CD8-positive, alpha-beta memory T cell (primary cell): ENCODE data around the gene PRR19. TPM values are rescaled to one million over a fixed set of nuclear protein-coding genes. Genes with fewer than 3 reads are reported as not detected.
A peak's percentile ranks its signal among the peaks of the same experiment; 100 is the strongest.

Source experiments
- CTCF ChIA-PET: fragments of 350-600 bp; sonication (Branson Sonifier 250); formaldehyde crosslinking; loops from one replicate; lab custom pipeline; 2021; ENCODE audit warnings: antibody characterized with exemption; lab: Charles Lee
- POLR2A ChIA-PET: fragments of 350-600 bp; sonication (Branson Sonifier 250); formaldehyde crosslinking; loops from one replicate; lab custom pipeline; 2021; ENCODE audit warnings: antibody characterized with exemption; lab: Charles Lee
- DNase-seq, 5 donors: peaks; one replicate each; pipeline versions ENCODE4 v3.0.0 to v3.0.0-alpha.2; 2020 to 2022; ENCODE audit warnings: mixed read lengths in 1 of 5
- H3K27ac ChIP-seq: one replicate; pipeline ENCODE4 v1.7.0; 2013; ENCODE audit warnings: low read depth, mild to moderate bottlenecking, low read length, moderate library complexity
- H3K27me3 ChIP-seq: 2 replicates; pipeline ENCODE4 v1.7.0; 2013; ENCODE audit warnings: low read length, mild to moderate bottlenecking; ENCODE audit not compliant: insufficient read depth, poor library complexity, severe bottlenecking
- H3K36me3 ChIP-seq: 2 replicates; pipeline ENCODE4 v1.7.0; 2013; ENCODE audit warnings: mild to moderate bottlenecking, low read length, moderate library complexity; ENCODE audit not compliant: insufficient read depth
- H3K4me1 ChIP-seq: 2 replicates; pipeline ENCODE4 v1.7.0; 2013; ENCODE audit warnings: mild to moderate bottlenecking, low read length, moderate library complexity; ENCODE audit not compliant: insufficient read depth
- H3K4me3 ChIP-seq: 2 replicates; pipeline ENCODE4 v1.7.0; 2013; ENCODE audit warnings: mild to moderate bottlenecking, low read length
- H3K9me3 ChIP-seq: 2 replicates; pipeline ENCODE4 v1.7.0; 2013; ENCODE audit warnings: mild to moderate bottlenecking, low read length
- H3K27ac Mint-ChIP-seq, 8 donors: one replicate each; pipeline ENCODE4 v1.8.0; 2020 to 2021; ENCODE audit warnings: mixed read lengths in 8 of 8, mild to moderate bottlenecking in 6 of 8, inconsistent platforms in 3 of 8, moderate library complexity in 3 of 8
- H3K27me3 Mint-ChIP-seq, 2 donors: one replicate each; pipeline ENCODE4 v1.8.0; 2020 to 2021; ENCODE audit warnings: mixed read lengths in 2 of 2, mild to moderate bottlenecking in 1 of 2, moderate library complexity in 1 of 2
- H3K36me3 Mint-ChIP-seq, 3 donors: one replicate each; pipeline ENCODE4 v1.8.0; 2020 to 2021; ENCODE audit warnings: mixed read lengths in 3 of 3, inconsistent platforms in 1 of 3, mild to moderate bottlenecking in 1 of 3
- H3K4me1 Mint-ChIP-seq, 3 donors: one replicate each; pipeline ENCODE4 v1.8.0; 2020 to 2021; ENCODE audit warnings: mixed read lengths in 3 of 3, inconsistent platforms in 1 of 3, mild to moderate bottlenecking in 1 of 3
- H3K4me3 Mint-ChIP-seq, 7 donors: one replicate each; pipeline ENCODE4 v1.8.0; 2020 to 2021; ENCODE audit warnings: mixed read lengths in 7 of 7, mild to moderate bottlenecking in 6 of 7, moderate library complexity in 4 of 7, inconsistent platforms in 2 of 7
- H3K9me3 Mint-ChIP-seq, 5 donors: one replicate each; pipeline ENCODE4 v1.8.0; 2020 to 2022; ENCODE audit warnings: mixed read lengths in 5 of 5, mild to moderate bottlenecking in 3 of 5, moderate library complexity in 2 of 5, inconsistent platforms in 1 of 5
- polyA plus RNA-seq: library from polyadenylated mRNA; unstranded; fragments of 300-500 nt; fragmentation: Illumina TruSeq; gene quantifications from one replicate; pipeline ENCODE4 v1.2.3, GENCODE V29; 2021
- total RNA-seq, 2 experiments: library from RNA; stranded (reverse); gene quantifications; one replicate each; pipeline ENCODE4 v1.2.3, GENCODE V29; 2021

PRR19 gene
- total and polyA plus RNA-seq, 3 experiments from 2014 or later: 0.64 to 1.0 (median 0.73) TPM

DNA sequence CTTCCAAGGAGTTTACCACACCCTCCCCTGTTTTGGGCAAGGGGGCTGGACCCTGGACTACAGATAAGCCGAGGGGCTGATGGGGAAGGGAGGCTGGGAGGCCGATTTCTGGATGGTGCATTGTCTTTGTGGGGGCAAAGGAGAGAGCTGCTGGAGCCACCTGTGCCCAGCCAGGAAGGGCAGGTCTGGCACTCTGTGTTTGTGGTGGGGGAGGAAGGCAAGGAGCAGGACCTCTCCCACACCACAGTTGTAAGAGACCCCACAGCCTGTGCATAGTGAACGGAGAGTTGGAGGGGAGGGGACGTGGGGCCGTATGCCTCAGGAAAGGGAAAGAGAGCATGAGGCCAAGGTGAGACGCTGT, 16.0 kb upstream of the PRR19 start:
- Mint-ChIP-seq H3K36me3 (peaks cover 0 to 49% (median 0%) of the 10 kb centered on the region in 3 donors), H3K4me3 (peak overlapping the region in 6 of 7 donors; percentile 5 to 97 (median 74)), H3K9me3 (no peaks in the 10 kb centered on the region), H3K27me3 (no peaks in the 10 kb centered on the region), H3K4me1 (peaks cover 10 to 29% (median 19%) of the 10 kb centered on the region in 3 donors), H3K27ac (peak overlapping the region in 7 of 8 donors; percentile 5 to 96 (median 91))
- Histone ChIP-seq H3K4me3 (no peak overlapping the region), H3K4me1 (peaks cover 42% of the 10 kb centered on the region), H3K27ac (peak overlapping the region; percentile 67), H3K36me3 (peaks cover 20% of the 10 kb centered on the region), H3K9me3 (no peaks in the 10 kb centered on the region), H3K27me3 (no peaks in the 10 kb centered on the region)
- ChIA-PET POLR2A (no interaction called here), CTCF (interaction anchor here (1.1 to 1.3 kb wide), 2 partner anchors 43 to 177 kb away, joined by 3 to 4 read pairs; partner anchors contain the start of gene GSK3A)
- no peak for DNase-seq

DNA sequence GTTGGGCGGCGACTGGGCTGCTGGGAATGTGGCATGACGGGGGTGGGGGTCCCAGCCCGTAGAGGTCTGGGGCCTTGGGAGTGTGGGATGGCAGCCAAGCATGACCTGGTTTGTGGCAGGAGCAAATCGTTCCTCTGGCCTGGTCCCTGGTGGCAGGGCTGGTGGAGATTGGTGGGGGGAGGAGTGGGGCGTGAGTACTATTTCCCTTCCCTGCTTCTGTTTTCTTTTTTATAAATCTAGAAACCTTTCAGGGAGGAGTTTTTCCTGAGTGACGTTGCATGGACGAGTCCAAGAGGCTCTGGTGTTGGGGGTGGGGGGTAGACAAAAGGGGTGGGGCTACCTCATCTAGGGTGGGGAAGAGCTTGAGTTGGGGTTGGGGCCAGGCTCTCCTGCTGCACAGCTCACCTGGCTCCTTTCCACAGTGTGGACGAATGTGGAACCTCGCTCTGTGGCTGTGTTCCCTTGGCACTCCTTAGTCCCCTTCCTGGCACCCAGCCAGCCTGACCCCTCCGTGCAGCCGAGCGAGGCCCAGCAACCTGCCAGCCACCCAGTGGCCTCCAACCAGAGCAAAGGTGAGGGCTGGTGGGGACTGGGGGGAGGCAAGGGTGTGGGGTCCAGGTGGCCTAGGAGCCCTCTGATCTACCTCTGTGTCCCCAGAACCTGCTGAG, 15.4 kb upstream of the PRR19 start:
- no peak overlapping the region for H3K4me3 ChIP-seq

DNA sequence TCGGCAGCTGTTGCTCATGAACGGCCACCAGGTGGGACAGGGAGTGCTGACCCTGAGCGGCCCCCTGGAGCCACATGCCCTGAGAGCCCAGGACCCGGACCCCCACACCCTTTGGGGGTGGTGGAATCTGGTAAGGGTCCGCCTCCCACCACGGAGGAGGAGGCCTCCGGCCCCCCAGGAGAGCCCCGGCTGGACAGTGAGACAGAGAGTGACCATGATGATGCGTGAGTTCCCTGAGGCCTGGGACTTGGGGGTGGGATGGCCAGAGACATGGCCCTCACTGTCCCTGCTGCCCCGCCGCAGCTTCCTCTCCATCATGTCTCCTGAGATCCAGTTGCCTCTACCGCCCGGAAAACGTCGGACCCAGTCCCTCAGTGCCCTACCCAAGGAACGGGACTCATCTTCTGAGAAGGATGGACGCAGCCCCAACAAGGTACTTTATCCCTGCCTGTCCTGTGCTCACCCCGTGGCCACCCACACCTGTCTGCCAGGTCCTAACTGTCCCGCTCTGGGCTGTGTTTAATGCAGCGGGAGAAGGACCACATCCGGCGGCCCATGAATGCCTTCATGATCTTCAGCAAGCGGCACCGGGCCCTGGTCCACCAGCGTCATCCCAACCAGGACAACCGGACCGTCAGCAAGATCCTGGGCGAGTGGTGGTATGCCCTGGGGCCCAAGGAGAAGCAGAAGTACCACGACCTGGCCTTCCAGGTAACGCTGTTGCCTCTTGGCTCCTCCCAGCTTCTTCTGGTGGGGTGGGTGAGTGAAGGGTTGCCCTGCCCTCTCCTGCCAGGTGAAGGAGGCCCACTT, 14.7 kb upstream of the PRR19 start:
- H3K4me3 Mint-ChIP-seq: peak overlapping the region in 1 of 7 donors; percentile 21
- ChIA-PET POLR2A (no interaction called here), CTCF (no interaction called here)
- peaks cover 15 to 26% (median 21%) of the 10 kb centered on the region in 3 donors for H3K4me1 Mint-ChIP-seq
- H3K36me3 ChIP-seq: peaks cover 20% of the 10 kb centered on the region
- H3K9me3 ChIP-seq: no peaks in the 10 kb centered on the region
- DNase-seq: no peak
- no peak overlapping the region for H3K4me3 ChIP-seq
- no peak overlapping the region for H3K27ac ChIP-seq
- H3K27ac Mint-ChIP-seq: peak overlapping the region in 2 of 8 donors; percentile 42 to 59
- H3K4me1 ChIP-seq: peaks cover 30% of the 10 kb centered on the region
- peaks cover 0 to 60% (median 0%) of the 10 kb centered on the region in 3 donors for H3K36me3 Mint-ChIP-seq
- H3K9me3 Mint-ChIP-seq: no peaks in the 10 kb centered on the region
- H3K27me3 Mint-ChIP-seq: no peaks in the 10 kb centered on the region
- H3K27me3 ChIP-seq: no peaks in the 10 kb centered on the region

More for the DNA sequence above, 15.4 kb upstream of the PRR19 start:
- peak overlapping the region; percentile 67 for H3K27ac ChIP-seq
- no peaks in the 10 kb centered on the region for H3K27me3 Mint-ChIP-seq
- H3K36me3 Mint-ChIP-seq: peaks cover 0 to 54% (median 0%) of the 10 kb centered on the region in 3 donors
- H3K36me3 ChIP-seq: peaks cover 20% of the 10 kb centered on the region
- no peaks in the 10 kb centered on the region for H3K9me3 ChIP-seq
- peak overlapping the region in 7 of 8 donors; percentile 72 to 96 (median 86) for H3K27ac Mint-ChIP-seq
- ChIA-PET CTCF (no interaction called here), POLR2A (no interaction called here)
- DNase-seq: no peak
- H3K4me1 Mint-ChIP-seq: peaks cover 10 to 25% (median 21%) of the 10 kb centered on the region in 3 donors
- no peaks in the 10 kb centered on the region for H3K27me3 ChIP-seq
- H3K4me1 ChIP-seq: peaks cover 37% of the 10 kb centered on the region
- no peaks in the 10 kb centered on the region for H3K9me3 Mint-ChIP-seq
- peak overlapping the region in 4 of 7 donors; percentile 20 to 92 (median 62) for H3K4me3 Mint-ChIP-seq

DNA sequence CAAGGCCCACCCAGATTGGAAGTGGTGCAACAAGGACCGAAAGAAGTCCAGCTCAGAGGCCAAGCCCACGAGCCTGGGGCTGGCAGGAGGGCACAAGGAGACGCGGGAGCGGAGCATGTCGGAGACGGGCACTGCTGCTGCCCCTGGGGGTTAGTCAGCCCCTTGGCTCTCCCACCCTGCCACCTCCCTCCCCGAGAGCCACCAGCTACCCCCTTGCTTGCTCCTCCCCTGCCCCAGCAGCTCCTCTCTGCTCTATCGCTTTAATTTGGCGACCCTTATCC, 14.2 kb upstream of the PRR19 start:
- DNase-seq: no peak
- Mint-ChIP-seq H3K4me3 (no peak overlapping the region), H3K36me3 (peaks cover 0 to 65% (median 0%) of the 10 kb centered on the region in 3 donors), H3K9me3 (no peaks in the 10 kb centered on the region), H3K4me1 (peaks cover 15 to 26% (median 16%) of the 10 kb centered on the region in 3 donors), H3K27ac (no peak overlapping the region), H3K27me3 (no peaks in the 10 kb centered on the region)
- no peak overlapping the region for H3K4me3 ChIP-seq
- H3K9me3 ChIP-seq: no peaks in the 10 kb centered on the region
- H3K4me1 ChIP-seq: peaks cover 24% of the 10 kb centered on the region
- H3K36me3 ChIP-seq: peaks cover 20% of the 10 kb centered on the region
- ChIA-PET CTCF (no interaction called here), POLR2A (no interaction called here)
- no peaks in the 10 kb centered on the region for H3K27me3 ChIP-seq
- no peak overlapping the region for H3K27ac ChIP-seq

DNA sequence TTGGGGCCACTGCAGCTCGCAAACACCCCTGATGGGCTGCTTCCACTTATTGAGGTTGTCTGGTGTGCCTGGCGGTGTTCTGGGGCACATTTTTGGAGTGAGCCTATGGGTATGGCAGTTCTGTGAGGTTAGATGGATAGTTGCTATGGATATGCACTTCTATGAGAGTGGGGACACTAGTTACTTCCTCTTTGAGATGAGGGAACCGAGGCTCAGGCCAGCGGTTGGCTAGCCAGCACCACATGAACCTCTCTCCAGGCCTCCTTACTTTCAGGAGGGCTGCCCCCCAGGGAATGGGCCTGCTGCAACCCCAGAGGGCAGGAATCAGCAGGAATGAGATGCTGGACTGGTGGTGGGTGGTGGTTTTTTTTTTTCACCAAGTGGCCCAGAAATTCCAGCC, 13.5 kb upstream of the PRR19 start:
- CTCF ChIA-PET: interaction anchor here (1.3 kb wide), 1 partner anchor 180 kb away, joined by 4 read pairs; no protein-coding TSS in a partner anchor
- Mint-ChIP-seq H3K9me3 (no peaks in the 10 kb centered on the region), H3K27me3 (no peaks in the 10 kb centered on the region), H3K27ac (peak overlapping the region in 2 of 8 donors; percentile 12 to 34), H3K36me3 (peaks cover 0 to 70% (median 2%) of the 10 kb centered on the region in 3 donors), H3K4me1 (peaks cover 15 to 26% (median 16%) of the 10 kb centered on the region in 3 donors), H3K4me3 (peak overlapping the region in 1 of 7 donors; percentile 18)
- POLR2A ChIA-PET: no interaction called here
- Histone ChIP-seq H3K4me1 (peaks cover 18% of the 10 kb centered on the region), H3K27ac (no peak overlapping the region), H3K27me3 (no peaks in the 10 kb centered on the region), H3K36me3 (peaks cover 20% of the 10 kb centered on the region), H3K9me3 (no peaks in the 10 kb centered on the region), H3K4me3 (no peak overlapping the region)
- DNase-seq: no peak

DNA sequence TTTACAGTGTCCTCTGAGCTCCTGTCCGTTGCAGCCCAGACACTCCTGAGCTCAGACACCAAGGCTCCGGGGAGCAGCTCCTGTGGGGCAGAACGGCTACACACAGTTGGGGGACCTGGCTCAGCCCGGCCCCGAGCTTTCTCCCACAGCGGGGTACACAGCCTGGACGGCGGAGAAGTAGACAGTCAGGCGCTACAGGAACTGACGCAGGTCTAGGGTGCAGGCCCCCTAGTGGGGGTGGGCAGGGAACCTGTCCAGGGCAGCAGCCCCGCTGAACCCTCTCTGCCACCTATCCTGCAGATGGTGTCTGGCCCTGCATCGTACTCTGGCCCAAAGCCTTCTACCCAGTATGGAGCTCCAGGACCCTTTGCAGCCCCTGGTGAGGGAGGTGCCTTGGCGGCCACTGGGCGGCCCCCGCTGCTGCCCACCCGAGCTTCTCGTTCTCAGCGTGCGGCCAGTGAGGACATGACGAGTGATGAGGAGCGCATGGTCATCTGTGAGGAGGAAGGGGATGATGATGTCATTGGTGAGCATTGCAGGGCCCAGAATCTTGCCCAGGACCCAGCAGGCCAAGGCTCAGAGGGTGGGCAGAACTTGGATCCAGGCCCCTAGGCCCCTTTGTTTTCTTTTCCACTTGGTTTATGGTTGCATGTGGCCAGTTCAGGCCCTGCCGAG, 12.9 kb upstream of the PRR19 start:
- Mint-ChIP-seq H3K9me3 (no peaks in the 10 kb centered on the region), H3K36me3 (peaks cover 0 to 76% (median 2%) of the 10 kb centered on the region in 3 donors), H3K4me1 (peaks cover 15 to 26% (median 16%) of the 10 kb centered on the region in 3 donors), H3K27ac (peak overlapping the region in 1 of 8 donors; percentile 34), H3K27me3 (no peaks in the 10 kb centered on the region), H3K4me3 (peak overlapping the region in 1 of 7 donors; percentile 18)
- ChIA-PET CTCF (interaction anchor here (1.3 kb wide), 1 partner anchor 181 kb away, joined by 4 read pairs; no protein-coding TSS in a partner anchor), POLR2A (no interaction called here)
- Histone ChIP-seq H3K4me3 (no peak overlapping the region), H3K36me3 (peaks cover 20% of the 10 kb centered on the region), H3K9me3 (no peaks in the 10 kb centered on the region), H3K27me3 (no peaks in the 10 kb centered on the region), H3K27ac (no peak overlapping the region), H3K4me1 (peaks cover 18% of the 10 kb centered on the region)
- no peak for DNase-seq

DNA sequence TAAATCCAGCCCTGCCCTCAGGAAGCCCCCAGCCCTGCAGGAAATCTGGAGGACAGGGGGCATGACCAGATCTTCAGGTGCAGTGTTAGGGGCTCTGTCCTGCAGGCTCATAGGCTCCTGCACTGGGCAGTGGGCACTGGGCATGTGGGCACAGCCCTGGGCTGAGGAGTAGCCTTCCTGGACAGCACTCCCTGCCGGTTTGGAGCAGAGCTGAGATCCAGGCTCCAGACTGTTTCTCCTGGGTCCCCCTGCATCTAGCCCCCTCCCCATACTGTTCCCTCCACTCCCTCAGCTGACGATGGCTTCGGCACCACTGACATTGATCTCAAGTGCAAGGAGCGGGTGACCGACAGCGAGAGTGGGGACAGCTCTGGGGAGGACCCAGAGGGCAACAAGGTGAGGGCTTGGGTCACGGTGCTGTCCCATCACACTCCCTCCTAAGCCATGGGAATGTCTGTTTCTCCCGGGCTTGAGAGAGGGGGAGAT, 12.3 kb upstream of the PRR19 start:
- ChIA-PET CTCF (interaction anchor here (1.3 kb wide), 1 partner anchor 181 kb away, joined by 4 read pairs; no protein-coding TSS in a partner anchor), POLR2A (no interaction called here)
- no peaks in the 10 kb centered on the region for H3K27me3 Mint-ChIP-seq
- no peaks in the 10 kb centered on the region for H3K27me3 ChIP-seq
- H3K27ac ChIP-seq: no peak overlapping the region
- no peaks in the 10 kb centered on the region for H3K9me3 ChIP-seq
- H3K4me3 Mint-ChIP-seq: peak overlapping the region in 1 of 7 donors; percentile 33
- H3K4me3 ChIP-seq: no peak overlapping the region
- peaks cover 14 to 26% (median 16%) of the 10 kb centered on the region in 3 donors for H3K4me1 Mint-ChIP-seq
- H3K27ac Mint-ChIP-seq: peak overlapping the region in 1 of 8 donors; percentile 20
- H3K36me3 Mint-ChIP-seq: peaks cover 0 to 82% (median 2%) of the 10 kb centered on the region in 3 donors
- H3K4me1 ChIP-seq: peaks cover 17% of the 10 kb centered on the region
- H3K9me3 Mint-ChIP-seq: no peaks in the 10 kb centered on the region
- H3K36me3 ChIP-seq: peaks cover 20% of the 10 kb centered on the region
- DNase-seq: no peak
